ENCODE measurements around the gene CDKAL1. TPM values are rescaled to one million over a fixed set of nuclear protein-coding genes. Genes with fewer than 3 reads are reported as not detected.

The CDKAL1 gene
- total RNA-seq, 2 donors from 2014 or later = 12.1 to 19.0 TPM

DNA sequence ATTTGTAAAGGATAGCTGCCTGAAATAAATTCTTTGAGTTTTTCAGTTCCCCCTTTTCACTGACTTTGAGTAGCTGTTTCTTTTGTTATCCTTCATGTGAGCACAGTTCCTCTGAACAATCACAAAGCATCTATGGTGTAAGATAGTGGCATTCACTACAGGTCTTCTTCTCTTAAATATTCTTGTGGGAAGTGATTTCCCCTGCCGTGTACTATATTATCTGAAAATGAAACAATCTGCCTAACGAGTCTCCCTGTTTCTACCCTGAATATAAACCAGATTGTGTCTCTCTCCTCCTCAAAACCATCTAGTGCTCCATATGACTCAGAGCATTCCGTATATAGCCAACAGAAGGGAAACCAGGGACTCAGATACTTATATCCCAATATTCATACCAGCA, 679.2 kb downstream of the CDKAL1 start:
- Histone ChIP-seq H3K27ac (no peak overlapping the region), H3K4me1 (replicated peaks) (no peaks in the 10 kb centered on the region), H3K27me3 (replicated peaks; ENCODE audit: insufficient read depth) (no peaks in the 10 kb centered on the region), H3K4me3 (no peak overlapping the region), H3K9me3 (no peaks in the 10 kb centered on the region), H3K36me3 (no peaks in the 10 kb centered on the region)
- intact Hi-C loops (cut with DNase I) = no loop called here
- no peak for DNase-seq (ENCODE audit: low spot score)
- WGBS = 99% methylated on average over 3 of the region's 3 CpGs
- TF ChIP-seq, protein P1, sequence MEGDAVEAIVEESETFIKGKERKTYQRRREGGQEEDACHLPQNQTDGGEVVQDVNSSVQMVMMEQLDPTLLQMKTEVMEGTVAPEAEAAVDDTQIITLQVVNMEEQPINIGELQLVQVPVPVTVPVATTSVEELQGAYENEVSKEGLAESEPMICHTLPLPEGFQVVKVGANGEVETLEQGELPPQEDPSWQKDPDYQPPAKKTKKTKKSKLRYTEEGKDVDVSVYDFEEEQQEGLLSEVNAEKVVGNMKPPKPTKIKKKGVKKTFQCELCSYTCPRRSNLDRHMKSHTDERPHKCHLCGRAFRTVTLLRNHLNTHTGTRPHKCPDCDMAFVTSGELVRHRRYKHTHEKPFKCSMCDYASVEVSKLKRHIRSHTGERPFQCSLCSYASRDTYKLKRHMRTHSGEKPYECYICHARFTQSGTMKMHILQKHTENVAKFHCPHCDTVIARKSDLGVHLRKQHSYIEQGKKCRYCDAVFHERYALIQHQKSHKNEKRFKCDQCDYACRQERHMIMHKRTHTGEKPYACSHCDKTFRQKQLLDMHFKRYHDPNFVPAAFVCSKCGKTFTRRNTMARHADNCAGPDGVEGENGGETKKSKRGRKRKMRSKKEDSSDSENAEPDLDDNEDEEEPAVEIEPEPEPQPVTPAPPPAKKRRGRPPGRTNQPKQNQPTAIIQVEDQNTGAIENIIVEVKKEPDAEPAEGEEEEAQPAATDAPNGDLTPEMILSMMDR (IDR thresholded peaks at IDR 0.05) = no peak
- no peak for TF ChIP-seq POLR2A (IDR thresholded peaks at IDR 0.05)
- no peak for TF ChIP-seq POLR2AphosphoS5 (IDR thresholded peaks at IDR 0.05)

DNA sequence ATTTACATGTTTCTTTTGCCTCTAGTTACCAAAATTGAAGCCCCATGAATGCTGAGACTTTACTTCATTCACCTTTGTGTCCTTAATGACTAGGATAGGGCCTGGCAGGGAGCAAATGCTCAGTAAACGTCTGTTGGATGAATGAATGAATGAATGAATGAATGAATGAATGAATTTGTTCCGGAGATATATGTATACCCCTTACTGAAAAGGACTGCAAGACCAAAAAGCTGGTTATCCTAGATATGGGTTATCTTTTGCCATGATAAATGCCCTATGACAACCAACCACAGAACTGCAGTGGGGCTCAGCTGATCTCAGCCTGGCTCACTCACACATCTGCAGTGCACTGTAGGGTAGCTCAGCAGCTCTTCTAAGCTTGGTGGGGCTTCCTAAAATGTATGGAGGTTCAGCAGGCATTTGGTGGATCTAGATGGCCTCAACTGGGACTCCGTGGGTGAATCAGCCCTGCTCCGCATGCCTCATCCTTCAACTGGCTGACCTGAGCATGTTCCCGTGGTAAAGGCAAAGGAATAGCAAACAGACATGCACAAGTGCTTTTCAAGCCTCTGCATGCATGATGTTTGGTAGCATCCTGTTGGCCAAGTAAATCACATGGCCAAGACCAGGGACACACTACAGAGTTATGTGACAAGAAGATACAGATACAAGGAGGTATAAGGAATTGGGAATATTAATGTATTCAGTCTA, 680.6 kb downstream of the CDKAL1 start:
- WGBS = 85% methylated on average over 5 of the region's 5 CpGs
- no peak for DNase-seq (ENCODE audit: low spot score)
- Histone ChIP-seq H3K36me3 (no peaks in the 10 kb centered on the region), H3K4me3 (no peak overlapping the region), H3K27me3 (replicated peaks; ENCODE audit: insufficient read depth) (no peaks in the 10 kb centered on the region), H3K9me3 (no peaks in the 10 kb centered on the region), H3K27ac (no peak overlapping the region), H3K4me1 (replicated peaks) (no peaks in the 10 kb centered on the region)
- intact Hi-C loops (cut with DNase I) = no loop called here
- TF ChIP-seq POLR2AphosphoS5 (IDR thresholded peaks at IDR 0.05) (no peak), POLR2A (IDR thresholded peaks at IDR 0.05) (no peak)
- TF ChIP-seq, protein P1 (IDR thresholded peaks at IDR 0.05) = no peak

DNA sequence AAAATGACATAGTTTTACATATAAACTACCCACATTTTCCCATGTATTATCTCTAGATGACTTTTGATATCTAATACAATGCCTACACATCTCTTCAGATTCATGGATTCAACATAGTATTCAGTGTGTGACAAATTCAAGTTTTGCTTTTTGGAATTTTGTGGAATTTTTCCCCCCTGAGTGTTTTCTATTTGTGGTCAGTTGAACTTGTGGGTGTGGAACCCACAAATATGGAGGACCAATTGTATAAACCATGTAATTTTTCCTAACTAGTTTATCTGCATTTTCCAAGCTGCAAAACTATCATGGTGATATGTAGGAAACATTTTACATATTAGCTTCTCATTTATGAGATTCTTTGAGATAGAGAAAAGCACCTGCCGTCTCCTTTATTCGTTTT, 685.0 kb downstream of the CDKAL1 start:
- H3K4me1 ChIP-seq (replicated peaks) = no peaks in the 10 kb centered on the region
- intact Hi-C loops (cut with DNase I) = no loop called here
- no peaks in the 10 kb centered on the region for H3K9me3 ChIP-seq
- no peaks in the 10 kb centered on the region for H3K36me3 ChIP-seq
- TF ChIP-seq, protein P1 (IDR thresholded peaks at IDR 0.05) = no peak
- TF ChIP-seq POLR2A (IDR thresholded peaks at IDR 0.05) (no peak), POLR2AphosphoS5 (IDR thresholded peaks at IDR 0.05) (no peak)
- WGBS = 85% methylated on average over 2 of the region's 2 CpGs
- no peak overlapping the region for H3K27ac ChIP-seq
- no peak for DNase-seq (ENCODE audit: low spot score)
- H3K4me3 ChIP-seq = no peak overlapping the region
- H3K27me3 ChIP-seq (replicated peaks; ENCODE audit: insufficient read depth) = no peaks in the 10 kb centered on the region

DNA sequence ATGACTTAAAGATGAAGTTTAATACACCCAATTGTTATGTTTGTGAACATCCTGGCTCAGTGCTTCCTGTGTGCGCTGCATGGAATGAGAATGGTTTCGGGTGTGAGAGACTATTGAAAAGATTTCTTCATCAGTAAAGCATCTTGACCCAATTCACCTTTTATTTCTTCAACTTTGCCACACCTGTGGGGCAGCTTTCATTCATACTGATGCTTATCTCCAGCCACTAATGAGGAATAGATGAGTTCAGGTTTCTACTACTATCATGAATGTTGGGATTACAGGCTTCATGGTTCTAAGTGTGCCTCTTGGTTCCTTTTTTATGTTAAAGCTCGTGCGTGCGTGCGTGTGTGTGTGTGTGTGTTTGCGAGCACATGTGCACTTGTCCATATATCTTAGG, 685.6 kb downstream of the CDKAL1 start:
- TF ChIP-seq POLR2AphosphoS5 (IDR thresholded peaks at IDR 0.05) (no peak), POLR2A (IDR thresholded peaks at IDR 0.05) (no peak)
- TF ChIP-seq, protein P1 (IDR thresholded peaks at IDR 0.05) = no peak
- Histone ChIP-seq H3K4me1 (replicated peaks) (no peaks in the 10 kb centered on the region), H3K9me3 (no peaks in the 10 kb centered on the region), H3K4me3 (no peak overlapping the region), H3K27ac (no peak overlapping the region), H3K36me3 (no peaks in the 10 kb centered on the region), H3K27me3 (replicated peaks; ENCODE audit: insufficient read depth) (no peaks in the 10 kb centered on the region)
- intact Hi-C loops (cut with DNase I) = no loop called here
- 88% methylated on average over 7 of the region's 7 CpGs for WGBS
- DNase-seq (ENCODE audit: low spot score) = no peak

All from prostate gland (tissue), 2 donors.